ENCODE measurements around the gene MOB3A. TPM values are rescaled to one million over a fixed set of nuclear protein-coding genes. Genes with fewer than 3 reads are reported as not detected.
A peak's percentile ranks its signal among the peaks of the same experiment; 100 is the strongest.
"Not testable (repeated sequence)": the region's sequence is repeated elsewhere in the genome, so short reads cannot be mapped to it uniquely, and the experiment has no call there.

MOB3A gene
- total and polyA plus RNA-seq, 4 donors = 17.7 to 86.6 (median 45.0) TPM

GRCh38 chr19:2036424-2036823, 59.7 kb downstream of the MOB3A start:
- no peak for TF ChIP-seq CTCF (IDR thresholded peaks at IDR 0.05; ENCODE audit: control extremely low read depth, extremely low read depth)
- WGBS, 2 donors = 94 to 95% methylated on average over 8 of the region's 8 CpGs
- Histone ChIP-seq H3K27me3 (ENCODE audit: control insufficient read depth in 3 of 3, insufficient read depth in 3 of 3, low read length in 2 of 3) (no peaks in the 10 kb centered on the region), H3K4me1 (ENCODE audit: control insufficient read depth in 5 of 5, insufficient read depth in 5 of 5, low read length in 5 of 5) (peaks cover 6 to 16% (median 8%) of the 10 kb centered on the region in 5 donors), H3K36me3 (ENCODE audit: control insufficient read depth in 4 of 4, insufficient read depth in 4 of 4, low read length in 4 of 4) (peaks cover 0 to 32% (median 0%) of the 10 kb centered on the region in 4 donors), H3K9ac (ENCODE audit: insufficient read depth in 1 of 2, low read length in 2 of 2) (no peak overlapping the region), H3K27ac (ENCODE audit: low read depth in 1 of 2, low read length in 1 of 2) (no peak overlapping the region), H3K4me3 (no peak overlapping the region), H3K9me3 (ENCODE audit: control insufficient read depth in 4 of 4, insufficient read depth in 3 of 4, low read length in 3 of 4) (peaks cover 0 to 5% (median 0%) of the 10 kb centered on the region in 4 donors)
- no peak for DNase-seq
- no peak for ATAC-seq (ENCODE audit: insufficient read depth, low FRiP score)

- H3K9ac ChIP-seq (ENCODE audit: insufficient read depth in 1 of 2, low read length in 2 of 2) = no peak overlapping the region
- DNase-seq (no peak), ATAC-seq (ENCODE audit: insufficient read depth, low FRiP score) (no peak)
- H3K4me3 ChIP-seq = no peak overlapping the region
- H3K9me3 ChIP-seq (ENCODE audit: control insufficient read depth in 4 of 4, insufficient read depth in 3 of 4, low read length in 3 of 4) = peaks cover 0 to 5% (median 0%) of the 10 kb centered on the region in 4 donors
- TF ChIP-seq CTCF (IDR thresholded peaks at IDR 0.05; ENCODE audit: control extremely low read depth, extremely low read depth) = no peak
- WGBS, 2 donors = 79 to 88% methylated on average over 14 of the region's 14 CpGs
- peaks cover 5 to 11% (median 8%) of the 10 kb centered on the region in 5 donors for H3K4me1 ChIP-seq (ENCODE audit: control insufficient read depth in 5 of 5, insufficient read depth in 5 of 5, low read length in 5 of 5)
- H3K36me3 ChIP-seq (ENCODE audit: control insufficient read depth in 4 of 4, insufficient read depth in 4 of 4, low read length in 4 of 4) = peaks cover 0 to 24% (median 0%) of the 10 kb centered on the region in 4 donors
- H3K27ac ChIP-seq (ENCODE audit: low read depth in 1 of 2, low read length in 1 of 2) = peak overlapping the region in 1 of 2 donors; percentile 65
- H3K27me3 ChIP-seq (ENCODE audit: control insufficient read depth in 3 of 3, insufficient read depth in 3 of 3, low read length in 2 of 3) = no peaks in the 10 kb centered on the region
Measured at GRCh38 chr19:2035590-2035991, 60.5 kb downstream of the MOB3A start.

- Histone ChIP-seq H3K4me3 (no peak overlapping the region), H3K36me3 (ENCODE audit: control insufficient read depth in 4 of 4, insufficient read depth in 4 of 4, low read length in 4 of 4) (peaks cover 0 to 17% (median 0%) of the 10 kb centered on the region in 4 donors), H3K4me1 (ENCODE audit: control insufficient read depth in 5 of 5, insufficient read depth in 5 of 5, low read length in 5 of 5) (peaks cover 5 to 11% (median 8%) of the 10 kb centered on the region in 5 donors), H3K27ac (ENCODE audit: low read depth in 1 of 2, low read length in 1 of 2) (peak overlapping the region in 1 of 2 donors; percentile 65), H3K27me3 (ENCODE audit: control insufficient read depth in 3 of 3, insufficient read depth in 3 of 3, low read length in 2 of 3) (no peaks in the 10 kb centered on the region), H3K9ac (ENCODE audit: insufficient read depth in 1 of 2, low read length in 2 of 2) (no peak overlapping the region), H3K9me3 (ENCODE audit: control insufficient read depth in 4 of 4, insufficient read depth in 3 of 4, low read length in 3 of 4) (peaks cover 0 to 5% (median 0%) of the 10 kb centered on the region in 4 donors)
- DNase-seq (no peak), ATAC-seq (ENCODE audit: insufficient read depth, low FRiP score) (peak; percentile 59)
- TF ChIP-seq CTCF (IDR thresholded peaks at IDR 0.05; ENCODE audit: control extremely low read depth, extremely low read depth) = no peak
- WGBS, 2 donors = 44 to 46% methylated on average over 33 to 34 of the region's 34 CpGs
Measured at GRCh38 chr19:2034729-2035589, 61.2 kb downstream of the MOB3A start.

- not testable (repeated sequence) for H3K9ac ChIP-seq (ENCODE audit: insufficient read depth in 1 of 2, low read length in 2 of 2); H3K9me3 ChIP-seq (ENCODE audit: control insufficient read depth in 4 of 4, insufficient read depth in 3 of 4, low read length in 3 of 4); DNase-seq; ATAC-seq (ENCODE audit: insufficient read depth, low FRiP score); H3K27me3 ChIP-seq (ENCODE audit: control insufficient read depth in 3 of 3, insufficient read depth in 3 of 3, low read length in 2 of 3); H3K4me3 ChIP-seq
- WGBS, 2 donors = 93 to 97% methylated on average over 15 of the region's 15 CpGs
- Histone ChIP-seq H3K27ac (ENCODE audit: low read depth in 1 of 2, low read length in 1 of 2) (peak overlapping the region in 1 of 2 donors; percentile 26), H3K4me1 (ENCODE audit: control insufficient read depth in 5 of 5, insufficient read depth in 5 of 5, low read length in 5 of 5) (peaks cover 5 to 11% (median 8%) of the 10 kb centered on the region in 5 donors), H3K36me3 (ENCODE audit: control insufficient read depth in 4 of 4, insufficient read depth in 4 of 4, low read length in 4 of 4) (peaks cover 0 to 10% (median 0%) of the 10 kb centered on the region in 4 donors)
Measured at GRCh38 chr19:2034253-2034652, 61.9 kb downstream of the MOB3A start.
